C4-2B (cell line): ENCODE measurements around the gene EGFL8.
"Not testable (repeated sequence)": the region's sequence is repeated elsewhere in the genome, so short reads cannot be mapped to it uniquely, and the experiment has no call there.

ENCODE experiments used
- H3K27ac ChIP-seq: fragments of 450-650 bp; 2 replicates; pipeline ENCODE4 v1.5.1; 2017
- CTCF ChIP-seq: fragments of 450-650 bp; conservative IDR thresholded peaks from 2 replicates; pipeline ENCODE4 v1.5.1; 2017; ENCODE audit warnings: mild to moderate bottlenecking
- ZFX ChIP-seq: fragments of 450-650 bp; IDR thresholded peaks from 2 replicates; pipeline ENCODE4 v1.6.1; 2017

Gene EGFL8

GRCh38 chr6:32129297-32130088 lies 34.9 kb upstream of the EGFL8 start:
- peak overlapping the region; percentile 93 for H3K27ac ChIP-seq
- no peak for TF ChIP-seq ZFX
- TF ChIP-seq CTCF: no peak

- TF ChIP-seq ZFX: no peak
- no peak for TF ChIP-seq CTCF
- no peak overlapping the region for H3K27ac ChIP-seq
Measured at GRCh38 chr6:32131439-32131948, 32.9 kb upstream of the EGFL8 start.

- TF ChIP-seq ZFX (no peak), CTCF (no peak)
- H3K27ac ChIP-seq: no peak overlapping the region
Measured at GRCh38 chr6:32132110-32132509, 32.3 kb upstream of the EGFL8 start.

- no peak overlapping the region for H3K27ac ChIP-seq
Measured at GRCh38 chr6:32133786-32134185, 30.6 kb upstream of the EGFL8 start.

GRCh38 chr6:32137454-32137853 lies 26.9 kb upstream of the EGFL8 start:
- no peak for TF ChIP-seq ZFX
- no peak for TF ChIP-seq CTCF
- H3K27ac ChIP-seq: no peak overlapping the region

More at GRCh38 chr6:32133786-32134185, 30.6 kb upstream of the EGFL8 start:
- no peak for TF ChIP-seq CTCF
- no peak for TF ChIP-seq ZFX

GRCh38 chr6:32139590-32139989 lies 24.8 kb upstream of the EGFL8 start:
- no peak overlapping the region for H3K27ac ChIP-seq
- TF ChIP-seq ZFX (no peak), CTCF (no peak)

- no peak overlapping the region for H3K27ac ChIP-seq
- TF ChIP-seq ZFX (no peak), CTCF (no peak)
Measured at GRCh38 chr6:32140420-32141046, 23.9 kb upstream of the EGFL8 start.

GRCh38 chr6:32144238-32144637 lies 20.2 kb upstream of the EGFL8 start:
- not testable (repeated sequence) for H3K27ac ChIP-seq
